ENCODE data around the gene NUP54.
A peak's percentile ranks its signal among the peaks of the same experiment; 100 is the strongest.

Gene NUP54

GRCh38 chr4:76147454-76148141, 599 bp downstream of the NUP54 start:
- DNase-seq (ENCODE audit: low spot score) = peak; percentile 68

GRCh38 chr4:76144546-76144945, 3.7 kb downstream of the NUP54 start:
- DNase-seq (ENCODE audit: low spot score) = no peak

- DNase-seq (ENCODE audit: low spot score) = no peak
Measured at GRCh38 chr4:76141241-76141640, 7.0 kb downstream of the NUP54 start.

- no peak for DNase-seq (ENCODE audit: low spot score)
Measured at GRCh38 chr4:76127754-76128153, 20.4 kb downstream of the NUP54 start.

- DNase-seq (ENCODE audit: low spot score) = no peak
Measured at GRCh38 chr4:76125816-76126215, 22.4 kb downstream of the NUP54 start.

- no peak for DNase-seq (ENCODE audit: low spot score)
Measured at GRCh38 chr4:76120199-76120598, 28.0 kb downstream of the NUP54 start.

- no peak for DNase-seq (ENCODE audit: low spot score)
Measured at GRCh38 chr4:76117536-76117935, 30.7 kb downstream of the NUP54 start.

GRCh38 chr4:76116821-76117220, 31.4 kb downstream of the NUP54 start:
- no peak for DNase-seq (ENCODE audit: low spot score)

- no peak for DNase-seq (ENCODE audit: low spot score)
Measured at GRCh38 chr4:76108467-76109181, 39.6 kb downstream of the NUP54 start.

GRCh38 chr4:76106442-76106841, 41.8 kb downstream of the NUP54 start:
- no peak for DNase-seq (ENCODE audit: low spot score)

GRCh38 chr4:76105652-76106051, 42.5 kb downstream of the NUP54 start:
- DNase-seq (ENCODE audit: low spot score) = no peak

GRCh38 chr4:76096076-76096475, 52.1 kb downstream of the NUP54 start:
- no peak for DNase-seq (ENCODE audit: low spot score)

GRCh38 chr4:76095568-76095967, 52.6 kb downstream of the NUP54 start:
- DNase-seq (ENCODE audit: low spot score) = no peak

- DNase-seq (ENCODE audit: low spot score) = no peak
Measured at GRCh38 chr4:76091052-76091451, 57.1 kb downstream of the NUP54 start.

- peak; percentile 36 for DNase-seq (ENCODE audit: low spot score)
Measured at GRCh38 chr4:76090241-76090691, 57.9 kb downstream of the NUP54 start.

- DNase-seq (ENCODE audit: low spot score) = no peak
Measured at GRCh38 chr4:76088719-76089118, 59.5 kb downstream of the NUP54 start.

- DNase-seq (ENCODE audit: low spot score) = peak; percentile 68
Measured at GRCh38 chr4:76087007-76087769, 61.0 kb downstream of the NUP54 start.

GRCh38 chr4:76084542-76084941, 63.7 kb downstream of the NUP54 start:
- DNase-seq (ENCODE audit: low spot score) = no peak

- no peak for DNase-seq (ENCODE audit: low spot score)
Measured at GRCh38 chr4:76083386-76083988, 64.7 kb downstream of the NUP54 start.

GRCh38 chr4:76078033-76078613, 70.1 kb downstream of the NUP54 start:
- DNase-seq (ENCODE audit: low spot score) = no peak

- no peak for DNase-seq (ENCODE audit: low spot score)
Measured at GRCh38 chr4:76074993-76075600, 73.1 kb downstream of the NUP54 start.

GRCh38 chr4:76074468-76074867, 73.7 kb downstream of the NUP54 start, which contains the start of gene ART3:
TSS of gene ART3 (plus strand) at chr4:76074709. CDS start at chr4:76075890, 1,181 bp downstream.
- DNase-seq (ENCODE audit: low spot score) = no peak

Data from AG08395 (cell line).